Muscle of leg (tissue), 11 donors: Measurements from ENCODE around the gene EPB42. TPM values are rescaled to one million over a fixed set of nuclear protein-coding genes. Genes with fewer than 3 reads are reported as not detected.

Experiments used
- DNase-seq: peaks from one replicate; pipeline ENCODE4 v3.0.0; 2013
- H3K27ac ChIP-seq: one replicate; pipeline ENCODE4 v1.5.1; 2013; ENCODE audit warnings: mild to moderate bottlenecking, low read length, control low read depth
- H3K27me3 ChIP-seq: one replicate; pipeline ENCODE4 v1.6.1; 2013; ENCODE audit warnings: low read length; ENCODE audit not compliant: control insufficient read depth, insufficient read depth
- H3K36me3 ChIP-seq: one replicate; pipeline ENCODE4 v1.6.1; 2013; ENCODE audit warnings: low read length; ENCODE audit not compliant: control insufficient read depth, insufficient read depth
- H3K4me1 ChIP-seq: one replicate; pipeline ENCODE4 v1.6.1; 2013; ENCODE audit warnings: low read length; ENCODE audit not compliant: control insufficient read depth, insufficient read depth
- H3K4me3 ChIP-seq: one replicate; pipeline ENCODE4 v1.5.1; 2013; ENCODE audit warnings: low read length, control low read depth
- H3K9me3 ChIP-seq: replicated peaks from 2 replicates; pipeline ENCODE4 v1.6.1; 2013; ENCODE audit warnings: low read depth, low read length; ENCODE audit not compliant: control insufficient read depth
- WGBS: methylation state at CpG from one replicate; pipeline ENCODE4 v1.1.5; 2013; ENCODE audit warnings: missing lambda C conversion rate; ENCODE audit not compliant: insufficient coverage; 5-methylcytosine and 5-hydroxymethylcytosine counted together
- polyA plus RNA-seq, 8 donors: library from polyadenylated mRNA; unstranded; fragments of 120-200 nt; gene quantifications; one replicate each; pipeline versions ENCODE4 v1.2.1 to v1.2.3, GENCODE V29; 2013; ENCODE audit warnings: inconsistent platforms in 1 of 8, low replicate concordance in 1 of 8; ENCODE audit not compliant: insufficient read length in 8 of 8, insufficient read depth in 1 of 8
- total RNA-seq: library from RNA; stranded (reverse); fragments of 120-200 nt; gene quantifications from one replicate; pipeline ENCODE4 v1.2.4, GENCODE V29; 2013

EPB42 gene
- total and polyA plus RNA-seq, 9 donors, result 1.3 to 6.1 (median 3.2) TPM

DNA sequence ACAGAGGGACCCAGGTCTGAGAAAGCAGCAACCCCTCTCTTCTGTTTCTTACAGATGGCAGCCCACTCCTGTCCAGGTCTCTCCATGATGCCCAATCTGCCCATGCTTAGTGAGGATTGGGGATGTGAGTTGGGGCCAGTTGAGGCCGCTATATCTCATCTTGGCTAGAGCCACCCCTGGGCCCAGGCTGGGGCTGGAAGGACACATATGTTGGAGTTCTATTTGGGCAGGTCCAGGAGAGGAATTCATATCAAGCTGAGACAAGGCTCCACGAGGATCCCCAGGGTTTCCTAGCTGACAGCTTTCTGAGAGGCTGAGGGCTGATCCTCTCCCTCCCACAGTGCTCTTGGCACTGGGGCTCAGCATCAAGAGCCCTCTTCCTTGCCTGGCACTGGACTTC, 34.6 kb upstream of the EPB42 start:
- Histone ChIP-seq H3K4me1 (no peaks in the 10 kb centered on the region), H3K4me3 (no peak overlapping the region), H3K27me3 (peaks cover 10% of the 10 kb centered on the region), H3K27ac (no peak overlapping the region), H3K36me3 (no peaks in the 10 kb centered on the region), H3K9me3 (no peaks in the 10 kb centered on the region)
- 83% methylated on average over 2 of the region's 2 CpGs for WGBS
- DNase-seq, result no peak

DNA sequence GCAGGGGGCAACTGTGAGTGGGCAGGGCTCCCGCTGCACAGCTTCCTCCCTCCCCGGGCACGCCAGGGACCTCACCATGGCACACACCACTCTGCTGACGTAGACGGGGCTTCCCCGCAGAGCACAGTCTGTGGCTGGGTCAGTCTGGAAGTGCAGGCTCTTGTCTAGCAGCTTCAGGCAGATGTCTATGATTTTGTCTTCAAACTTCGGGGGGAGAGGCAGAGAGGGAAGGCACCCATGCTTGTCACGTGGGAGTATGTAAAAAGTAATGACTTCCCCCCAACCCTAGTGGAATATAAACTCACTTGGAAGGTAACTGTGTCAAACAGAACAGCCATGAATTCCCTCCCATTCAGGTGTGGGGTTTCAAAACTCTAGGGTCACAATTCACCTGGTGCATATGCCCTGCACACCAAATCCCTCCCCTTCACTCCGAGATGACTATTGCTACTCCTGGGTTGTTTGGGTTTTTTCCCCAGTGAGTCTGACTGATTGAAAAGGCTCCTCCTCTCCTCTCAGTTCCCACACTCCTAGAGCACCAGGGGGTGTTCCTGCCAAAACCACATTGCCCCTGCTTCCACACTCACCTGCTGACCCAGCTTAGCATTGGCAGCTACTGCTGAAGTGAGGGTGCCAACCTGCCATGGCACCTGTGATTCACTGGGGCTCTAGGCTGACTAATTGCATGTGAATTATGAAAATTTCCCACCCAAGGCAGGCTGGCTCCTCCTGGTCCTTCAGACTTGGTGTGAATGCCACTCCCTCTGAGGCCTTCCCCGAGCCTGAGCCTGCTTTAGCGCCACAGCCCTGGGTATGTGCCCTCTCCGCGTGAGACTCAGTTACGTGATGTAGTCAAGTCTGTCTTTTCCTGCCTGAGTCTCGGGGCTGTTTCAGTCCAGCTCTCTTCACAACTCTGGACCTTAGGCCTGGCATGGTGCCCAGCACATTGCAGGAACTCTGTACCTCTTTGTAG, 32.9 kb upstream of the EPB42 start:
- H3K9me3 ChIP-seq, result no peaks in the 10 kb centered on the region
- H3K27ac ChIP-seq, result no peak overlapping the region
- peaks cover 10% of the 10 kb centered on the region for H3K27me3 ChIP-seq
- H3K4me3 ChIP-seq, result no peak overlapping the region
- no peaks in the 10 kb centered on the region for H3K36me3 ChIP-seq
- 62% methylated on average over 6 of the region's 15 CpGs for WGBS
- no peaks in the 10 kb centered on the region for H3K4me1 ChIP-seq
- DNase-seq, result peak; percentile 30

DNA sequence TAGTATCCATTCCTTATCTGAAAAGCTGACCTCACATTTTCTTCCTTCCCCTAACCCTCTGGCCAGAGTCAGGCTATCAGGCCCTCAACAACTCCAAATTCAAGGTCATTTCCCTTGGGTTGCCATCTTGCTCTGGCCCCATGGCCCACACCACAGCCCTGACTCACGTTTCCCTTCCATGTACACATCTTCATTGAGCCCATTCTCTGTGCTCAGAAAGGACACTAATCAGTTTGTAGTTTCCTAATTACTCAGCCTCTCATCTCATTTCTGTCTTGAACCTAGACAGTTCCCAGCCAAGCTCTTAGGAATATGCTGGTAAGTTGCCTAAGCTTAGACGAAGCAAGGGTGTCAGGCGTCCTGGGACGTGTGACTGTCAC, 31.0 kb upstream of the EPB42 start:
- no peak overlapping the region for H3K27ac ChIP-seq
- 74% methylated on average over 4 of the region's 4 CpGs for WGBS
- no peak for DNase-seq
- H3K36me3 ChIP-seq, result no peaks in the 10 kb centered on the region
- no peak overlapping the region for H3K4me3 ChIP-seq
- H3K27me3 ChIP-seq, result peaks cover 10% of the 10 kb centered on the region
- H3K9me3 ChIP-seq, result no peaks in the 10 kb centered on the region
- no peaks in the 10 kb centered on the region for H3K4me1 ChIP-seq

DNA sequence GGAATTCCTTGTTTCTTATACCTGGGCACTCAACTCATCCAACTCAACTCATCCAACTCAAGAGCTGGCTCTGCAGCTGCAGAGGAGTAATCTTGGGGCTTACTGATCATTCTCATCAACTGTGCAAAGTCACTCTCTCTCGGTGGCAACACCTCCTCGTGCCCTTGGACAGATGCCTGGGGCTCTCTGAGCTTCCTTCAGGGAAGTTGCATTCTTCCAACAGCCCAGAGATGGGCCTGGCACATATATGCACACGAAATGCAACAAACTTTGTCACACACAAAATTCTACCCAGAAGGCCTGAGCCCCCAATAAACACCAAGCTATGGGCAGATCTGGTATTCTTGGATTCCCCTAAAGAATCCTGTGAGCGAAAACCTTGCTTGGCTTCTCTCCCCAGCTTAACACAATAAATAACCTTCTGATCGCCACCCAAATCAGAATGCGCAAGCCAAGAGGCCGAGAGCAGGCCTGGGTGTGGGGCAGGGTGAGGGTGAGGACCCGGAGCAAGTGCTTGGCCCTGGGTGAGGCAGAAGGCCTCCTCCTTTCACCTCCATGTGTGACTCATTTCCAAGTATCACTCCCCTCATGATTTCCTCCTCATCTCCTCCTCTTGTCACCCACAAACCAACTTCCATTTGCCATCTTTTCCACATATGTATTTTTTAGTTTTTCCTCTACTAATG, 30.5 kb upstream of the EPB42 start:
- H3K9me3 ChIP-seq, result no peaks in the 10 kb centered on the region
- no peaks in the 10 kb centered on the region for H3K4me1 ChIP-seq
- DNase-seq, result no peak
- WGBS, result 91% methylated on average over 2 of the region's 8 CpGs
- H3K27ac ChIP-seq, result no peak overlapping the region
- peaks cover 7% of the 10 kb centered on the region for H3K27me3 ChIP-seq
- H3K4me3 ChIP-seq, result no peak overlapping the region
- no peaks in the 10 kb centered on the region for H3K36me3 ChIP-seq

DNA sequence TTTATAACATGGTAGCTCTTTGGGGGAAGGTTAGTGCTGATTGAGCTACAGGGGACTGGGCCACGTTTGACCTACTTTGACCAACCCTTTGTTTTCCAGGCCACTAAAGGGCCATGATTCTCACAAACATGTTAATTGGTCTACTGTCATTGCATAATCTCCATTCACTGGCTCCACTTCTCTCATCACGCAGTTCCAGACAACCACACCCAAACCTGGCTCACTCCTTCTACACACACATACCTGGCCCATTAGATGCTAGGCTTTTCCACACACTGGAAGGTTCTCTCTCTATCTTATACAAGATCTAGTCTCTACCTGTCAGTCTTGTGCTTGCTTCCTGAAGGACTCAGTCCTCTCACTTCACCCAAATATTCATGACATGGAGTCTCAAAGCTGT, 30.0 kb upstream of the EPB42 start:
- no peak for DNase-seq
- 59% methylated on average over 2 of the region's 2 CpGs for WGBS
- no peaks in the 10 kb centered on the region for H3K9me3 ChIP-seq

DNA sequence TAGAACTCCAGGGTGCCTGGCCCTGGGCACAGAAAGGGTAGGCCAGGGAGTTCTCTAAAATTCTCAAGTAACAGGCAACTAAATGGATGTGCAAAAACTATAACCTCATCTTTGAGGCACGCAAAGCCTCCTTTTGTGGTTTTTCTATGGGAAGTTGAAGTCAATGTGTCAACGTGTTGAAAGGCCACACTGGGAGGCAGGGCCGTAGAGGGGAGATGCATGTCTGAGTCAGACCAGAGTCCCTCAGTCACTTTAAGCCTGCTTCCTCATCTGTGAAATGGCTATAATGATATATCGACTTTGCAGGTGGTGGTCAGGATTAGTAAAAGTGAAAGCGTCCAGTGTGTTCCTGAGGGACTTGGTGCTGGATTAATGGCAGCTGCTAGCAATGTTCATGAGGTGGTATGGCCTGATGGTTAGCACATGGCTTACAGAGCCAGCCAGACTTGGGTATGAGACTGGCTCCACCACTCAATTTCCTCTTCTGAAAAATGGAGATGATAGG, 28.9 kb upstream of the EPB42 start:
- WGBS, result 22% methylated on average over 3 of the region's 5 CpGs
- DNase-seq, result no peak
- Histone ChIP-seq H3K36me3 (no peaks in the 10 kb centered on the region), H3K9me3 (no peaks in the 10 kb centered on the region), H3K27me3 (peaks cover 4% of the 10 kb centered on the region), H3K4me1 (no peaks in the 10 kb centered on the region), H3K4me3 (no peak overlapping the region), H3K27ac (no peak overlapping the region)

More for the DNA sequence above, 30.0 kb upstream of the EPB42 start:
- Histone ChIP-seq H3K27ac (no peak overlapping the region), H3K27me3 (peaks cover 4% of the 10 kb centered on the region), H3K36me3 (no peaks in the 10 kb centered on the region), H3K4me1 (no peaks in the 10 kb centered on the region), H3K4me3 (no peak overlapping the region)

DNA sequence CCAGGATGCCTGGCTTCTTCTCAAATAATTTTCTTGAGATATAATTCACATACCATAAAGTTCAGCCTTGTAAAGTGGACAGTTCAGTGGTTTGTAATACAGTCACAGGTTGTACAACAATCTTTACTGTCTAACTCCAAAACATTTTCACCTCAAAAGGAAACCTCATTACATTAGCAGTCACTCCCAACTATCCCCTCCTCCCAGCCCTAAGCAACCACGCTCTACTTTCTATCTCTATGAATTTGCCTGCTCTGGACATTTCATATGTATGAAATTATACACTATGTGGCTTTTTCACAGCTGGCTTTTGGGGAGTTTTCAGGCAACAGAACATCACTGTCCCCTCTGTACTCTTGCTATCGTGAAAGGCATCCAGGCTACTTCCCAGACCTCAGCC, 28.4 kb upstream of the EPB42 start:
- no peaks in the 10 kb centered on the region for H3K9me3 ChIP-seq
- 75% methylated on average over 1 of the region's 2 CpGs for WGBS

DNA sequence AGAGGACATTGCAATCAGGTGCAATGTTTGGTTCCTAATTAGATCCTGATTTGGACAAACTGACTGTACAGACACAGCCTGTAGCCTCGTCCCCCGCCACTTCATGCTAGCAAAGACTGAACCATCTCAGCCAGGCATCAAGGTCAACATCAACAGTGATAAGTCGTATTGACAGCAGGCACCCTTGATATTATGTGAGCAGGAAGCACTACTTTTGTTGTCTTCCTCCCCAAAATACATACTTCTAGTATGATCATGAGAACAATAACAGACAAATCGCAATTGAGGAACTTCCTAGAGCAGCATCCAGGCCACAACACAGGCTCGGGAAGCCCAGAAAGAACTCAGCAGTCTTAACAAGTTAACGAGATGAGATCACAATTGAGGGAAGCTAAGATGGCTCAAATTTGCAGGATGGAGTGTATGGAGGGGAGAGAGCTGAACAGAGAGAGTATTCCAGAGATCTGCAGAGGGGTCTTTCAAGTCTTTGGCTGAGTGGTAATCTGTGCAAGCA, 25.5 kb upstream of the EPB42 start:
- Histone ChIP-seq H3K9me3 (no peaks in the 10 kb centered on the region), H3K27me3 (no peaks in the 10 kb centered on the region), H3K36me3 (no peaks in the 10 kb centered on the region), H3K27ac (no peak overlapping the region), H3K4me3 (no peak overlapping the region), H3K4me1 (no peaks in the 10 kb centered on the region)
- DNase-seq, result no peak
- WGBS, result 72% methylated on average over 2 of the region's 6 CpGs

More for the DNA sequence above, 28.4 kb upstream of the EPB42 start:
- Histone ChIP-seq H3K27ac (no peak overlapping the region), H3K36me3 (no peaks in the 10 kb centered on the region), H3K27me3 (peaks cover 4% of the 10 kb centered on the region), H3K4me1 (no peaks in the 10 kb centered on the region), H3K4me3 (no peak overlapping the region)
- no peak for DNase-seq

DNA sequence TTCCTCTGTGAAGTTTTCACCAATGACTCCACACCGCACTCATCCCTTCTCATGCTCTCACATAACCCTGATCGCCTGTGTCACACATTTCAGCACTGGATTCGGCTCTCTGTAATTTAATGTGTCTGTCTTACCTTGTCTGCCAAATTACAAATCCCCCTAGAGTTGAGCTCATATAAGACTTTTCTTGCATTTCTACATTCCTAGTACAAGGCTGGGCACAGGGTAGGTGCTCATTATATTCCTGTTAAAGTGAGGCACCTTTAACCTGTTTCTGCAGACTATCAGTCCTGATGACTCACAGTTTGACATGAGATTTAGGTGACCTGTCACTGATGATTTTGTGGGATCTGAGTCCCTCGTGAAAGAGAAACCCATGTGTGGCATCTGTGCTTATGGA, 23.3 kb upstream of the EPB42 start:
- Histone ChIP-seq H3K4me1 (peaks cover 1% of the 10 kb centered on the region), H3K27me3 (no peaks in the 10 kb centered on the region), H3K4me3 (no peak overlapping the region), H3K36me3 (no peaks in the 10 kb centered on the region), H3K9me3 (no peaks in the 10 kb centered on the region), H3K27ac (no peak overlapping the region)
- DNase-seq, result no peak
- WGBS, result 83% methylated on average over 3 of the region's 4 CpGs

DNA sequence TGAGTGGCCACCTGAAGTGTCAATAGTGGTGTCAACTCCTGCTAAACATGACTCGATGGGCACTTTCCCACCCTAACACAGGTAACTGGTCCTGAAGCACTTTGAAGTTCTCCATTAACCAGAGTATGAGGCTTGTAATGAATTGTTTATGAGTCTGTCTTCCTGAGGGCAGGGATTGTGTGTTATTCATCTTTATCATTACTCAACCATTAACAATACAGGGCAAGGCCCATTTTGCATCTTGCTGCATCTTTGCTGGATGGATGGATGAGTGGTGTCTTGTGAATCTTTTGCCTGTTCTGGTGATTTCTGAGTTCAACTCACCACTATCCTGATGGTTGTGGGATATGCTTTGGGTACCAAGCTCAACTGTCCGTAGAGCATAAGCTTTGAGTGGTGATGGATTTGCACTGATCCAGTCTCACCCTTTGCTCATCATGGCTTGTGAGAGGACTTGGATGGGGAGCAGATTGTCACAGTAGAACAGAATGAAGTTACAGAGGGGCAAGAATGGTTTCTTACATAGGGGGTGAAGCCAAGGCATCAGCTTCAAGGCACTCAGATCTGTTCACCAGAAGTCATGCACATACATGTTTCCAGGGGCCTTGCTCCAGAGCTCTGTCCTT, 22.3 kb upstream of the EPB42 start:
- Histone ChIP-seq H3K4me3 (no peak overlapping the region), H3K4me1 (peaks cover 10% of the 10 kb centered on the region), H3K27ac (no peak overlapping the region), H3K36me3 (no peaks in the 10 kb centered on the region), H3K9me3 (no peaks in the 10 kb centered on the region), H3K27me3 (no peaks in the 10 kb centered on the region)
- DNase-seq, result no peak
- WGBS, result no CpG with 5 or more reads among the region's 2 CpGs
